CD4-positive, alpha-beta T cell treated with Interleukin-4 for 4 hours (primary cell): ENCODE data around the gene SLC7A4.

Experiments
- DNase-seq: peaks from one replicate; pipeline ENCODE4 v3.0.0-alpha.2; 2020

SLC7A4 gene

DNA sequence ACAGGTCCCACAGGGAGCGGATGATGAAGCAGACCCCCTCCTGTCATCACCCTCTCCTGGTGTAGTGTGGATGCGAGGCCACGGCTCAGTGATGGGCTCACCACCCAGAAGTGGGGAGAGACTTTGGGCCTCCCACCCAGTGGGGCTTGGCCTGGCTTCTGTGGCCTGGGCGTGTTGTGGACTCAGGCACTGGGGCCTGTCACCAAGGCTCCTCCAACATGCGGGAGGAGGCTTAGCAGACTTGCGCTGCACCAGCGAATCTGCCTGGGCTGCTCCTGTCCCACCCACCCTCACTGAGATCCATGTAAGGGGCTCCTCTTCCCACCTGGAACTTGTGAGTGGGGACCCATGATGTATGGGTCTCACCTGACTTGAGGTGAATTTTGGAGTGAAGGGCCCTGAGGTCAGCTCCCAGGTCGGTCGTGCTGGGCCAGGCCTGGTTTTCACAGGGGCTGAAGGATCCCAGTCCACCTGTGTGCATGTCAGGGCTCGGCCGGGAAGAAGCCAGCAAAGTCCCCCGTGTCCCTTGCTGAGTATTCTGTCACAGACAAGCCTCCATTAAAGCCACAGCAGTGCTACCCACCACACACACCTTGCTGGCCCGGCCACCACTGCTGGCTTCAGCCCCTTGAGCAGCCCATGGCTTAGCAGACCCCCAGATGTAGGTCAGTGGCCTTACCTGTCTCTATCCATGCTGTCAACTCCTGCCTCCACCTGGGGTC is 34.7 kb downstream of the SLC7A4 start:
- DNase-seq = no peak

DNA sequence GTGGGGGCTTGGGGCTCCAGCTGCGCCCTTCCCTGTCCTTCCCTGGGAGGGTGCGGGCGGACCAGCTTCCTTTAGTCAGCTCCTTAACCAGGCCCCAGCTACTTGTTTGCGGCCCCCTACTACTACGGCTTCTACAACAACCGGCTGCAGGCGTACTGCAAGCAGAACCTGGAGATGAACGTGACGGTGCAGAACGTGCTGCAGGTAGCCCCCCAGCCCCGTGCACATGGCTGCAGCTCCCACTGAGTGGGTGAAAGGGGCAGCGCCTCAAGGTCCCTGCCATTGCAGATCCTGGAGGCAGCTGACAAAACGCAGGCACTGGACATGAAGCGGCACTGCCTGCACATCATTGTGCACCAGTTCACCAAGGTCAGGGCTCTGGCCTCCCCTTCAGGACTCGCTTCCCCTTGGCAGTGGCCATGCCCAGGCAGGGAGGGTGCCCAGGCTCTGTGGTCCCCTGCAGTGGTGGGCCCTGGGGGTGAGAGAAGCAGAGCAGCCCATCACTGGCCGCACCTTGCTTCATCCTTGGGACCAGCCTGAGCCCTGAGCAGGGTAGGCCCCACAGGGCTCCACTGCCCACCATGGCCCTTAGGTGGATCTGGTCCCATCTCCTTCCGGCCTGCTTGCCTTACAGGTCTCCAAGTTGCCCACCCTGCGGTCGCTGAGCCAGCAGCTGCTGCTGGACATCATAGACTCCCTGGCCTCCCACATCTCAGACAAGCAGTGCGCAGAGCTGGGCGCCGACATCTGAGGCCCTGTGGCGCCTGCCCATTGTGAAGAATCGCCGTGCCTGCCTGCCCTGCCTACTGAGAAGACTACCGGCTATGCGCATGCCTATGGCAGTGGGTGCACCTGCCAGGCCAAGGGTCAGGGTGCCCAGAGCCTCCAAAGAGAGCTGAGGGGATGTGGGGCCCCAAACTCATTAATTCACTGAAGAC is 35.5 kb downstream of the SLC7A4 start:
- no peak for DNase-seq

DNA sequence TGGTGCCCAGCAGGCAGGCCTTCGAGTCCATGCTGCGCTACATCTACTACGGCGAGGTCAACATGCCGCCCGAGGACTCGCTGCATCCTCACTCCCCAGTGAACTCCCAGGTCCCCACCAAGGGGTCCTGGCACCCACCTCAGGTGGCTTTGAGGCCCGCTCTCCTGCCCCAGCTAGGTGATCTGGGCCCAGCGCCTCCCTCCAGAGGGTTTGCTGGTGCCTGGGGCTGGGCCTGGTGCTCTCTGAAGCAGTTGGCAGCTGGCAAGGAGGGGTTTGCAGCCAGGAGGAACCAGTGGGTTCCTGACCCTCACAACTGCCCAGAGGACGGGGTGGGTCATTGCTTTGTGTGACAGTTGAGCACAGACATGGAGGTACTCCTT is 36.3 kb downstream of the SLC7A4 start:
- DNase-seq = no peak

DNA sequence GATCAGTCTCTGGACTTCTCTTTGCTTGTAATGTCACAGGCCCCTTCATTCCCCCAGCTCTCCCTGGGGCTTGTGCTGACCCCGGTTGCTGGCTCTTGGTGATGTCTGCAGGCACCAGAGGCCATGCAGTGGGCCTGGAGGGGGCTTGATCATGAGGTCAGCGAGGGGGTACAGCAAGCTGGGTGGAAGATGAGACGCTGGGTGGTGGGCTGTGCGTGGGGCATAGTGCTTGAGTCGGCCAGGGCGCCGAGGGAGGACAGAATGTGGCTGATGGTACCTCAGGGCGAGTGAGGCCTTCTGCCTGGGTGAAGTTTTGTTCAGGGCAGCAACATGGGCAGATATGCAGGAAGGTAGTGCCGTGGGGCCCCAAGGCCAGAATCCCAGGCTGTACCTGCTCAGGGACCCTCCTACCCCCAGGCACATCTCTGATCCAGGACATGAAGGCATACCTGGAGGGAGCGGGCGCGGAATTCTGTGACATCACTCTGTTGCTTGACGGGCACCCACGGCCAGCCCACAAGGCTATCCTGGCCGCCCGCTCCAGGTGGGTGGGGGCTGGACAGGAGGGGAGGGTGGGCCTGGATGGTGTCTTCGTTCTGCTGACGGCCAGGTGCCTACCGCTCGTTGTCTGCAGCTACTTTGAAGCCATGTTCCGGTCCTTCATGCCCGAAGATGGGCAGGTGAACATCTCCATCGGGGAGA is 36.9 kb downstream of the SLC7A4 start:
- DNase-seq = no peak

DNA sequence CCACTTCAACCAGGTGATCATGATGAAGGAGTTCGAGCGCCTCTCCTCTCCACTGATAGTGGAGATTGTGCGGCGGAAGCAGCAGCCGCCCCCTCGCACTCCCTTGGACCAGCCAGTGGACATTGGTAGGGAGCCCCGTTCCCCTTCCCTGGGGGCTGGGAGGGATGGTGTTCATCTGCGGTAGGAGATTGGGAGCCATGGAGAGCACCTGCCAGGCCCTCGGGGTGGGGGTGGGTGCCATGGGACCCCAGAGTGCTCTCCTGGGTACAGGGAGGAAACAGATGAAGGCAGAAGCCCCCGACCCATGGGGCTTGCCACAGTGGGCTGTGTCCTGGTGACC is 37.5 kb downstream of the SLC7A4 start:
- DNase-seq = no peak

DNA sequence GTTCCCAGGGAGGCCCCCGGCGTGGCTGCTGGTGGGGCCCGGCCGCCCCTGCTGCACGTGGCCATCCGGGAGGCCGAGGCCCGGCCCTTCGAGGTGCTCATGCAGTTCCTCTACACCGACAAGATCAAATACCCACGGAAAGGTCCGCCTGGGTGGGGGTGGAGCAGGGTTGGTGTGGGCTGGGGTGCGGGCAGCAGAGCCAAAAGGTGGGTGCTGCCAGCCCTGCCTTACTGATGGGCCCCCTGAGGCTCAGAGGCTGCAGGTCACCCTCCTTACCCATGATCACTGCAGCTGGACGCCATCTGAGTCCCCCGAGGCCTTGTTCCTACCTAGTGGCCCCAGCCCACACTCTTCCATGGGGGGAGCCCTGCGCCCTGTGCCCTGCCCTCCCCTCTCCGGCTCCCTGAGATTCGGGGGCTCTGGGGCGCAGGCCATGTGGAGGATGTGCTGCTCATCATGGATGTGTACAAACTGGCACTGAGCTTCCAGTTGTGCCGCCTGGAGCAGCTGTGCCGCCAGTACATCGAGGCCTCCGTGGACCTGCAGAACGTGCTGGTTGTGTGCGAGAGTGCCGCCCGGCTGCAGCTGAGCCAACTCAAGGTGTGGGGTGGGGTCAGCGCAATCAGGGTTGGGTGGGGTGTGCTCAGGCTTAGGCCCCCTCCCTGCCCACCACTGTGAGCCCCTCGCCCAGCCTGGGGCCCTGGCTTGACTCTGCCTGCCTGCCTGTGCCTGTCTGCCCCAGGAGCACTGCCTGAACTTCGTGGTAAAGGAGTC is 38.0 kb downstream of the SLC7A4 start:
- no peak for DNase-seq

DNA sequence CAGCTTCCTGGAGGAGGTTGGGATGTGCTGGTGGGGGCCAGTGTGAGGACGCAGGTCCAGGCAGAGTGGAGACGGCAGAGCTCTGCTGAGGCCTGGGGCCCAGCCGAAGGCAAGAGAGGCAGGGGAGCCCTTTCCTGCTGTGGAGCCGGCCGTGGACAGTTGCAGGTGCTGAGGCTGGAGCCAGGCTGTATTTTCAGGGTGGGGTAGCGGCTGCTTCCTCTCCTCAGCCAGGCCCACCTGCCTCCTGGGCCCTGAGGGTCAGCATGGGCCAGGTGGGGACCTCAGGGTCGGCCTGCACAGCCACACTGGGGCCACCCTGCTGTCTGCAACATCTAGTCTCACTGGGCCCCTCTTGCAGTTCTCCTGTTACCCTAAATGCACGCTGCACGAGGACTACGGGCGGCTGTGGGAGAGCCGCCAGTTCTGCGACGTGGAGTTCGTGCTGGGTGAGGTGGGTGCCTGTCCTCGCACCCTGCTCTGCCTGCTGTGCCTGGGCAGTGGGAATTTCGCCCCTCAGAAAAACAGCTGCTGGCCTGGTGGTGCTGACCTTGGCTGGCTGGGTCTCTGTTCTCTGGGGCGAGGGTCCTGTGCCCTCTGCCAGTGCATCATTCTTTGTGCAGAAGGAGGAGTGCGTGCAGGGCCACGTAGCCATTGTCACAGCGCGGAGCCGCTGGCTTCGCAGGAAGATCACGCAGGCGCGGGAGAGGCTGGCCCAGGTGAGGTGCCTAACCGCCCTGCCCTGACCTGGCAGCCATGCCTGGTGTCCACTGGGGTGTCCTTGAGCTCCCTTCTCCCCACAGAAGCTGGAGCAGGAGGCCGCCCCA is 38.8 kb downstream of the SLC7A4 start:
- no peak for DNase-seq

DNA sequence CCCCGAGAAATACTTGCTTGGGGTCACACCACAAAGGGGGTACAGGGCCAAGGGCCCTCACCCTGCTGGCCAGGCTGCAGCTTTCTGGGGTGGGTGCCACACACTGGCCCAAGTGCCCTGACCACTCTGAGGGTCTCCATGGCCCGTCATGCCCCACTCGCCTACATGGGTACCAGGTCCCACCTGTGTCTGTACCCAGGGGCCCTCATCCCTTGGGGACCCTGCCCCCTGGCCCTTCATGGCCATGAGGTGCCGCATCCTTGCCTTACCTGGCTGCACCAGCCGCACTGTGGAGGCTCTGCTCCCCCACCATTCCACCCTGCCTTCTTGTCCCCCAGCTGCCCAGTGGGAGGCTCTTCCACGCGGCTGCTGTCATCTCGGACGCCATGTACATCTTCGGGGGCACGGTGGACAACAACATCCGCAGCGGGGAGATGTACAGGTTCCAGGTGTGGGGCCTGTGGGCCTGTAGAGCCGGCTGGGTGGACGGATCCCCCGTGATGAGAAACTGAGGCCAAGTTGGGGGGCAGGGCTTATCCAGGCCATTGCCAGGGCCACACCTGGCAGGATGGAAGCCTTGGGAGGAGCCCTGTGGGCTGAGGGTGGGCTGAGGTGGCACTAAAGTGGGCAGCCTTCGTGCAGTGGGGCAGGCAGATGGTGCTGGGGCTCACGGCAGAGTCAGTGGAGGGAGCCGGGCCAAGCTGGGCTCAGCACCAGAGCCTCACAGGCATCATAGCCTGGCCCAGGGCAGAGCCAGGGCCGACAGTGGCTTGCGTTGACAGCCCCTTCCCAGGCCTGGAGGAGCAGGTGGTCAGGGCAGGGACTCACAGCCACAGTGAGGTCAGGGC is 39.7 kb downstream of the SLC7A4 start:
- no peak for DNase-seq

DNA sequence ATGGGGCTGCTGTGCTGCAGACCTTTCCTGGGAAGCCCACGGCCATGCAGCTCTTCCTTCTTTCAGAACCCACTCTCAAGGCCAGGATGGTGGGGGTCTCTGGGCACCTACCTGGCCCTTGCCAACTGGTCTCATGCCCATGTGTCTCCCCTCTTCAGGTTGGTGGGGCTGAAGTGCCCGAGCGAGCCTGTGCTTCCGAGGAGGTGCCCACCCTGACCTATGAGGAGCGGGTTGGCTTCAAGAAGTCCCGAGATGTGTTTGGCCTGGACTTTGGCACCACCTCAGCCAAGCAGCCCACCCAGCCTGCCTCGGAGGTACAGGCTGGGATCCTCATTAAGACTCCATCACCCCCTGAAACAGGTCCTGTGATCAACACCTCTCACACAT is 40.3 kb downstream of the SLC7A4 start:
- DNase-seq = no peak

DNA sequence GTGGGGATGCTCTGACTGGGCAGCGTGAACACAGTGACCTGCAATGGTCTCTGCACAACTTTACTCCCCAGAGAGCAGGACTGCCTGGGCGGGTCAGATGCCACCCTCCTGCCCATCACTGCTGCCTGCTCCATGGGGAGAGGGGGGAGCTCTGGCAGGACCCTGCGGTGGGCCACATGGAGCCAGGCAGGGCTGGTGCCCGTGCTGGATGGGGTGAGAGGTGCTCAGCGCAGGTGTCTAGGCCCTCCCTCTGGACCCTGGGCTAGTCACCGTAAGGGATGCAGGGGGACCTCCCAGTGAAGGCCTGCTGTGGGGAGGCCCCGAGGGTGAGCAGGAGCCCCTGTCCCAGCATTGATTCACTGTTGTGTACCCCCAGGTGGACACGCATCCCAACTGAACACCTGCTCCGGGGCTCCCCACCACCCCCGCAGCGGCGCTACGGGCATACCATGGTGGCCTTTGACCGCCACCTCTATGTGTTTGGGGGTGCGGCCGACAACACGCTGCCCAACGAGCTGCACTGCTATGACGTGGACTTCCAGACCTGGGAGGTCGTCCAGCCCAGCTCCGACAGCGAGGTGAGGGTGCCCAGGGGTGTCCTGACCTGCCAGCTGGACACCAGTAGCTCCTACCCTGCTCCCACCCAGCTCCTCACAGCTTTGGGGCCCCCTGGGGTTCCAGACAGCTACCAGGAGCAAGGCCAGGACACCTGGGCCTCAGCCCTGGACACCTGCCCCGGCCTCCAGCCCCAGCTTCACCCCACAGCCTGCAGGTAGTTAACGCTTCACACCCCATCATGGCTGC is 40.9 kb downstream of the SLC7A4 start:
- DNase-seq = no peak

DNA sequence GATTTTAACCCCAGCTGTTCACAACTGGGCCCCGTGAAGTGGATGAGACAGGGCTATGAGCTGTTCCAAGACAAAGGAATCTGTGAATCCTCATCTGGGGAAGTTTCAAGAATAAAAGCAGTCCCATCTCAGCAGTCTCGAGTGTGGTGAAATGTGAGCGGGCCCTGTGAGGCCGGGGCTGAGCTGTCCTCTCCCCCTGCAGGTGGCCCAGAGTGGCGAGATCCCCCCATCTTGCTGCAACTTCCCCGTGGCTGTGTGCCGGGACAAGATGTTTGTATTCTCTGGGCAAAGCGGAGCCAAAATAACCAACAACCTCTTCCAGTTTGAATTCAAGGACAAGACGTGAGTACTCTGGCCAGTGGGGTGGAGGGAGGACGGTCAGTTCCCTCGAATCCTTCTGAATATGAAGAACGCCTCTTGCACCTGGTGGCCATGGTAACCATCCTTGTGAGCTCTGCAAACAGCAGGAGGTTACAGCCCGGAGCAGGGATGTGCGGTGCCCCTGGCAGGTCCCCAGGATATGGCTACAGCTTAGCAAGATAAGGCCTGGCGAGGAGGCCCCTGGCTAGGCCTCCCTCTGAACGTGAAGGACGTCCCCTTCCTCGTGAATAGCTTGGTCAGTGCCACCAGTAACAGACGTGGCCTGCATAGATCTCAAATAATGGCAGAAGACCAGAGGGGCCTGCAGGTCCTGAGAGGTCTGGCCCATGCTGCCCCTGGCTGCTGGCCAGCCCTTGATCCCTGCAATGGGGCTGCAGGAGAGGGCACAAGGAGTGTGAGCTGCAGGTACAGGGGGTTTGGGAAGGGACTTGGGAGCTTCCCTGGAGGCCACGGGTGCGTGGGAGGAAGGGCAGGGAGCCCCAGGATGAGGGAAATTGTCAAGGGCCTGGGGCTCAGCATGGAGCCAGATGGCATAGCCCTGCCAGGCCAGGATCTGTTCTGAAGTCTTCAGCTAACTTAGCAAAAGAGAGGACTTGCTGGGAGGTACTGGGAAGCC is 41.9 kb downstream of the SLC7A4 start:
- no peak for DNase-seq

DNA sequence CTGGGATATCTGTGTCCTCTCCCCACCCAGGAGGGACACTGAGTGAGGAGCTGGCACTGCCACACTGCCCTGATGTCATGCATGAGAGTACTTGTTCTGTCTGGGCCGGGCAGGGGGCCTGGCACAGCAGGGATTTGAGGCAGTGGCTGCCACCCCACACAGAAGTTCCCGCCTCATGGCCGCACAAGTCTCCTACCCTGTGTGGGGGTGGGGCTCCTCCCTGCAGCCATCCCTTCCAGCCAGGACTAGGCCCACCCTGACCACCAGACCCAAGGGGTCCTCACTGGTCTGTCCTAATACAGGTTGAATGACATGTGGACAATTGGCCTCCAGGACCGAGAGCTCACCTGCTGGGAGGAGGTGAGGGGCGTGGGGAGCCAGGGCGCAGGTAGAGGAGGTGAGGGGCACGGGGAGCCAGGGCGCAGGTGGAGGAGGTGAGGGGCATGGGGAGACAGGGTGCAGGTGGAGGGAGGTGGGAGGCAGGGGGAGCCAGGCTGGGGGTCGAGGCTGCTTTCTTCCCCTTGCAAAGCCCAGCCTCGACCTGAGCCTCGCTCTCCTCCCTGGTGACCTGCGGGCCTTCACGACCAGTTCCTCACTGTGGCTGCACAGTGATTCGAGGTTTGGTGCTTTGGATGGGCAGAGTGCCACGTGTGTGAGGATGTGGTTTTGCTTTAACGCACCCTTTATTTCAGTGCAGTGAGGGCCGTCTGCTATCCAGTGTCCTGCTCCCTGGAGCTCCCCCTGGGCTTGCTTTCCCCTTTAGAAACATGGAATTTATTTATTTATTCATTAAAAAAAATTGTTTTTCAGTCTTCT is 42.8 kb downstream of the SLC7A4 start:
- DNase-seq = no peak

DNA sequence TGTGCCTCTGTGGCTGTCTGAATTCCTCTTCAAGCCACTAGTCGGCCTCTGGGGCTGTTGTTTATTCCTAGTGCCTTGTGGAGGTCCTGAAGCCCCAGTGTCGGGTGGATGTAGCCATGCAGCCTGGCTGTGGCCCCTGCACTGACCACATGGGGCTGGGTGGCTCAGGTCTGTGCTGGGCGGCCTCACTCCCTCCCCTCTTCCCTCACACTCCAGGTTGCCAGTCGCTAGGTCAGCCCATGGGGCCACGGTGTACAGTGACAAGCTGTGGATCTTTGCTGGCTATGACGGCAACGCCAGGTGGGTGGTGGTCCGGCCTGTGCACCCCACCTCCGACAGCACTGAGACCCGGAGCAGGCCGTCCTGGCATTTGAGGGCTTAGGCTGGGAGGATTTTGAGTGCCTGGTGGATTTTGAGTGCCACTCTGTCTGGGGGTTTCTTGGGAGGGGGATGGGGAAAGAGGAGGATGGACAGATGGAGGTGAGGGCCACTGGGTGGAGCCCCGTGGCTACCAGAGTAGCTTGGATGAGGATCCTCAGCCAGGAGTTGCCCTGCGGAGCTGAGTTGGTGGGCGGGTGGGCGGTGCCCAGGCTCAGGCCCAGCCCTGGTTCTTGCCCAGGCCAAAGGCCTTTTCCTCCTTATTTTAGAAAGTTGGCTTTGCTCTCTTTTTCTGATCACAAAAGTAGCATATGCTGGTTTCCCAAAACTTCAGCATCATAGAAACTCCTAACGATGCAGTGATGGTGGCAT is 43.6 kb downstream of the SLC7A4 start:
- DNase-seq = no peak

DNA sequence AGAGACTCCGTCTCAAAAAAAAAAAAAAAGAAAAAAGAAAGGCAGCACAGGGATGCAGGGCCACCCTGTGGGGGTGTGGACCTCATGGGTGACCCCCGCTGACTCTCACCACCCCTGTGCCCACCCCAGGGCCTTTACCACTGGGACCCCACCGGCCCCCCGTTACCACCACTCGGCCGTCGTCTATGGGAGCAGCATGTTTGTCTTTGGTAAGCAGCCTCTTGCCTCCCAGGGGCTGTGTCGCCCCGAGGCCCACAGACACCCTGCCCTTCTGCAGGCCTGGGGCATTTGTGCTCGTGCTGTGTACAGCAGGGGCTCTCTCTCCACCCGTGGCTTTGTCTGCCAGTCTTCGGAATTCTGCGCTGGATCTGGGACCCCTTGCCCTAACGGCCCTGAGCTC is 45.0 kb downstream of the SLC7A4 start:
- no peak for DNase-seq

DNA sequence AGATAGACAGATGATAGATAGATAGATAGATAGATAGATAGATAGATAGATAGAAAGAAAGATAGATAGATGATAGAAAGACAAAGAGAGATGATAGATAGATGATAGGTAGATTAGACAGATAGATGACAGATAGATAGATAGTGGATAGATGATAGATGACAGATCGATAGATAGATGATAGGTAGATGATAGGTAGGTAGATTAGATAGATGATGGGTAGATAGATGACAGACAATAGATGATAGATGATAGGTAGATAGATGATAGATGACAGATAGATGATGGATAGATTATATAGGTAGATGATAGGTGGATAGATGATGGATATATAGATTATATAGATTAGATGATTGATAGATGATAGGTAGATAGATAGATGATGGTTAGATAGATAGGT is 46.0 kb downstream of the SLC7A4 start:
- no peak for DNase-seq

DNA sequence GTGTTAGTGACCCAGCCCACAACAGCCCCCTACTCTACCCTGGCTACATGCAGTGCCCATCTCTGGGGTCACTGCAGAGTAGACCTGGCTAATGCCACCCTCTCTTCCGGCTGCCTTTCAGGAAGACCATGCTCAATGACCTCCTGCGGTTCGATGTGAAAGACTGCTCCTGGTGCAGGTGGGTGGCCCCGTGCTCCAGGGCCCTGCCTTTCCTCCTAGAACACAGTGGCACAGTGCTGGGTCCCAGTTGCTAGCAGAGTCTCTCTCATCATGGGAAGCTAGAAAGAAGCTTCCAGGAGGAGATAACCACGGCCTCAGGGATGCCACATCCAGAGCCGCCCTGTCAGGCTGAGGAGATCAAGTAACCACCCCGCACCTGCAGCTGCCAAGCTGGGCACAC is 46.6 kb downstream of the SLC7A4 start:
- no peak for DNase-seq

DNA sequence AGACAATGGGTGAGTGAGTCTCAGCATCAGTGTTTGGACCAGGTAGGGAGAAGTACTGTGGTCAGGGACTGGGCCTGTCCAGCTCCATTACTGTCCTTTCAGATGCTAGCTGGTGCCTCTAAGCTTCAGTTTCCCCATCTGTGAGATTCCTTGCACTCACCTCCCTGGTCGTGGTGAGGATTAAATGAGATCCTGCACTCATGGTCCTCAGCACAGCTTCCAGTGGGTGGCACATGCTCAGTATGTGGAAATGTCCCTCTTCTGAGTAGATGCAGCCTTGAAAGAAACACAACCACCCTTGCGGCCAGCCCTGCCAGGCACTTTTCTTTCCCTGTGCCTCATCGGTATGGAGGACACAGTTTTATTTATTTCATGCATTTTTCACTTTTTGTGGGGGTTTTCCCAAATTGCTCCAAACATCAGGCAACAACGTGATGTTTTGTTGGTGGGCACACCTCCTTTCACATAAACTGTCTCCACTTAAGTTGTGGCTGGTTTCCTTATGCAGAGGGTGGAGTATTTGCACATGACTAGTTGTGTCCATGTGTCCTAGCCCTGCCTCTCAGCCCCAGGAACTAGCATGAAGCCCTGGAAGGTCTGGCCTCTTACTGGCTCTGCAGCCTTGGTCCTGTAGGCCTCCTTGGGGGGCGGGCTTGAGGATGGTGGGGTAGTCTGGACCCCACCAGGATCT is 49.1 kb downstream of the SLC7A4 start:
- no peak for DNase-seq
